NCI-H1436 treated with DMSO at 0.1 percent for 48 hours (cell line): Measurements from ENCODE around the gene ATG9B.
"Not testable (repeated sequence)": the region's sequence is repeated elsewhere in the genome, so short reads cannot be mapped to it uniquely, and the experiment has no call there.

ENCODE experiments used
- DNase-seq: peaks from one replicate; lab custom pipeline; 2025; lab: John Stamatoyannopoulos, UW

Gene ATG9B

GRCh38 chr7:151015967-151016366 is 8.3 kb downstream of the ATG9B start:
- DNase-seq: no peak

GRCh38 chr7:151014950-151015349 is 9.3 kb downstream of the ATG9B start:
- no peak for DNase-seq

GRCh38 chr7:151013733-151014497 is 10.4 kb downstream of the ATG9B start:
- no peak for DNase-seq

GRCh38 chr7:151013356-151013732 is 10.9 kb downstream of the ATG9B start:
- DNase-seq: no peak

- no peak for DNase-seq
Observed at GRCh38 chr7:151012911-151013347, 11.4 kb downstream of the ATG9B start.

- DNase-seq: no peak
Observed at GRCh38 chr7:151012031-151012692, 12.1 kb downstream of the ATG9B start.

GRCh38 chr7:151011616-151012015 is 12.7 kb downstream of the ATG9B start:
- not testable (repeated sequence) for DNase-seq

- no peak for DNase-seq
Observed at GRCh38 chr7:151011097-151011409, 13.2 kb downstream of the ATG9B start.

GRCh38 chr7:151010307-151011096 is 13.8 kb downstream of the ATG9B start:
- no peak for DNase-seq

- DNase-seq: no peak
Observed at GRCh38 chr7:151010037-151010306, 14.3 kb downstream of the ATG9B start.

- DNase-seq: no peak
Observed at GRCh38 chr7:151009327-151010036, 14.8 kb downstream of the ATG9B start.

- no peak for DNase-seq
Observed at GRCh38 chr7:151008511-151009323, 15.6 kb downstream of the ATG9B start.

- no peak for DNase-seq
Observed at GRCh38 chr7:151008143-151008510, 16.2 kb downstream of the ATG9B start.

- DNase-seq: no peak
Observed at GRCh38 chr7:151007469-151007898, 16.8 kb downstream of the ATG9B start.

GRCh38 chr7:151006590-151007300 is 17.5 kb downstream of the ATG9B start:
- no peak for DNase-seq

GRCh38 chr7:151005566-151005965 is 18.7 kb downstream of the ATG9B start:
- DNase-seq: no peak

- no peak for DNase-seq
Observed at GRCh38 chr7:151003572-151003971, 20.7 kb downstream of the ATG9B start.

GRCh38 chr7:151001546-151001945 is 22.7 kb downstream of the ATG9B start:
- no peak for DNase-seq

GRCh38 chr7:151000897-151001495 is 23.3 kb downstream of the ATG9B start:
- no peak for DNase-seq

- no peak for DNase-seq
Observed at GRCh38 chr7:150999497-151000230, 24.6 kb downstream of the ATG9B start.
